ENCODE data around the gene FBXO27. TPM values are rescaled to one million over a fixed set of nuclear protein-coding genes. Genes with fewer than 3 reads are reported as not detected.

FBXO27 gene
- total and polyA plus RNA-seq, 2 of the 13 experiments (the other 11 are each of a cell fraction or from before 2014, with no cell fraction given): 0.15 to 2.8 TPM

GRCh38 chr19:39080431-39080830 lies 48.1 kb upstream of the FBXO27 start:
- Histone ChIP-seq H3K4me3 (replicated peaks in 1 of 3; ENCODE audit: insufficient read depth in 1 of 3, low read depth in 2 of 3, low read length in 3 of 3) (no peak overlapping the region), H3K9ac (ENCODE audit: insufficient read depth, low read depth, low read length) (no peak overlapping the region), H3K79me2 (ENCODE audit: insufficient read depth, low read length) (no peaks in the 10 kb centered on the region), H2AFZ (ENCODE audit: low read length) (no peak overlapping the region), H3K9me3 (ENCODE audit: low read length) (no peaks in the 10 kb centered on the region), H3K4me1 (ENCODE audit: insufficient read depth, low read length) (no peaks in the 10 kb centered on the region), H3K27ac (ENCODE audit: extremely low read length, insufficient read depth, low read length) (no peak overlapping the region), H3K36me3 (replicated peaks in 1 of 2; ENCODE audit: control insufficient read depth in 1 of 2, insufficient read depth in 2 of 2, low read length in 2 of 2) (no peaks in the 10 kb centered on the region), H4K20me1 (ENCODE audit: insufficient read depth, low read length) (no peaks in the 10 kb centered on the region), H3K4me2 (ENCODE audit: low read depth, low read length) (no peak overlapping the region), H3K27me3 (ENCODE audit: control insufficient read depth in 1 of 2, insufficient read depth in 2 of 2, low read length in 2 of 2) (peaks cover 3 to 26% of the 10 kb centered on the region in 2 experiments)
- FAIRE-seq (no peak), DNase-seq (ENCODE audit: low spot score) (no peak), ATAC-seq (no peak)
- CTCF ChIA-PET (ENCODE audit: low intra/inter-chr PET ratio, low total read pairs): no interaction called here
- POLR2A ChIA-PET: no interaction called here
- intact Hi-C loops (cut with micrococcal nuclease; ENCODE audit: unreplicated experiment): no loop called here
- TF ChIP-seq ZNF251 (CRISPR knock-in tag; IDR thresholded peaks at IDR 0.05) (no peak), KAT8 (CRISPR knock-in tag; IDR thresholded peaks at IDR 0.05) (no peak), TEAD3 (CRISPR knock-in tag; optimal IDR thresholded peaks at IDR 0.05; ENCODE audit: borderline replicate concordance) (no peak), ARID4A (CRISPR knock-in tag; IDR thresholded peaks at IDR 0.05; ENCODE audit: borderline replicate concordance) (no peak), HOXA9 (CRISPR knock-in tag; IDR thresholded peaks at IDR 0.05; ENCODE audit: borderline replicate concordance) (no peak), HNRNPLL (IDR thresholded peaks at IDR 0.05; ENCODE audit: low read depth, low read length, poor library complexity, severe bottlenecking) (no peak), ARID5B (CRISPR knock-in tag; IDR thresholded peaks at IDR 0.05) (no peak), ATRX (CRISPR knock-in tag; IDR thresholded peaks at IDR 0.05; ENCODE audit: borderline replicate concordance) (no peak)
- TF ChIP-seq, protein P1, sequence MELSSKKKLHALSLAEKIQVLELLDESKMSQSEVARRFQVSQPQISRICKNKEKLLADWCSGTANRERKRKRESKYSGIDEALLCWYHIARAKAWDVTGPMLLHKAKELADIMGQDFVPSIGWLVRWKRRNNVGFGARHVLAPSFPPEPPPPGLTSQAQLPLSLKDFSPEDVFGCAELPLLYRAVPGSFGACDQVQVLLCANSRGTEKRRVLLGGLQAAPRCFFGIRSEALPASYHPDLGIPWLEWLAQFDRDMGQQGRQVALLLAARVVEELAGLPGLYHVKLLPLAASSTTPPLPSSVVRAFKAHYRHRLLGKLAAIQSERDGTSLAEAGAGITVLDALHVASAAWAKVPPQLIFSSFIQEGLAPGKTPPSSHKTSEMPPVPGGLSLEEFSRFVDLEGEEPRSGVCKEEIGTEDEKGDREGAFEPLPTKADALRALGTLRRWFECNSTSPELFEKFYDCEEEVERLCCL (CRISPR knock-in tag; IDR thresholded peaks at IDR 0.05; ENCODE audit: borderline replicate concordance): no peak
- in situ Hi-C loops (cut with HindIII; ENCODE audit: extremely low pct_ligation_motif_present, low pct_unique_long_range_greater_than_20kb): no loop called here
- no TSS peak for BruUV-seq (replicated peaks)
- 32% methylated on average over 3 of the region's 3 CpGs for WGBS (ENCODE audit: low lambda C conversion rate)
